ENCODE measurements around the gene UPK3A. TPM values are rescaled to one million over a fixed set of nuclear protein-coding genes. Genes with fewer than 3 reads are reported as not detected.

Gene UPK3A
- polyA plus RNA-seq (2012; ENCODE audit: low read depth, missing spikeins) = not detected

- FAIRE-seq = peak; percentile 57
- TF ChIP-seq POU2F2 (IDR thresholded peaks at IDR 0.05; ENCODE audit: low read depth, low read length) (peak; percentile 66; the same call in 1 of the 2 replicates), POLR2AphosphoS5 (IDR thresholded peaks at IDR 0.05; ENCODE audit: low read depth, low read length) (no peak), SPI1 (IDR thresholded peaks at IDR 0.05; ENCODE audit: low read depth, low read length) (no peak), POLR2A (IDR thresholded peaks at IDR 0.05; ENCODE audit: low read depth, low read length) (no peak), PAX5 (IDR thresholded peaks at IDR 0.05; ENCODE audit: insufficient read depth, low read length, severe bottlenecking) (no peak), TAF1 (IDR thresholded peaks at IDR 0.05; ENCODE audit: low read depth, low read length) (no peak)
- DNase-seq (ENCODE audit: insufficient read length, low spot score) = peak; percentile 41
These were observed at the start of gene UPK3A for GRCh38 chr22:45284705-45285262. Gene UPK3A (plus strand): TSS chr22:45284949. CDS start chr22:45285014, 65 bp downstream.

GRCh38 chr22:45235101-45235777 is 49.5 kb upstream of the UPK3A start:
- TF ChIP-seq SPI1 (IDR thresholded peaks at IDR 0.05; ENCODE audit: low read depth, low read length) (peak; percentile 91), POU2F2 (IDR thresholded peaks at IDR 0.05; ENCODE audit: low read depth, low read length) (peak; percentile 47; the same call in 1 of the 2 replicates), PAX5 (IDR thresholded peaks at IDR 0.05; ENCODE audit: insufficient read depth, low read length, severe bottlenecking) (no peak), TAF1 (IDR thresholded peaks at IDR 0.05; ENCODE audit: low read depth, low read length) (no peak), POLR2A (IDR thresholded peaks at IDR 0.05; ENCODE audit: low read depth, low read length) (peak; percentile 59)
- DNase-seq (ENCODE audit: insufficient read length, low spot score) (peak; percentile 80), FAIRE-seq (peak; percentile 94)

GRCh38 chr22:45235851-45236342 is 48.9 kb upstream of the UPK3A start:
- FAIRE-seq = no peak
- TF ChIP-seq POLR2A (IDR thresholded peaks at IDR 0.05; ENCODE audit: low read depth, low read length) (no peak; the same call in 1 of the 2 replicates), PAX5 (IDR thresholded peaks at IDR 0.05; ENCODE audit: insufficient read depth, low read length, severe bottlenecking) (no peak), POU2F2 (IDR thresholded peaks at IDR 0.05; ENCODE audit: low read depth, low read length) (0 out of 2 replicates have a peak, but pooled peaks have one; percentile 3), SPI1 (IDR thresholded peaks at IDR 0.05; ENCODE audit: low read depth, low read length) (no peak), TAF1 (IDR thresholded peaks at IDR 0.05; ENCODE audit: low read depth, low read length) (no peak), POLR2AphosphoS5 (IDR thresholded peaks at IDR 0.05; ENCODE audit: low read depth, low read length) (no peak)
- DNase-seq (ENCODE audit: insufficient read length, low spot score) = no peak

- DNase-seq (ENCODE audit: insufficient read length, low spot score) (no peak), FAIRE-seq (peak; percentile 66)
- no peak for TF ChIP-seq SPI1 (IDR thresholded peaks at IDR 0.05; ENCODE audit: low read depth, low read length)
- TF ChIP-seq PAX5 (IDR thresholded peaks at IDR 0.05; ENCODE audit: insufficient read depth, low read length, severe bottlenecking) = no peak
- no peak for TF ChIP-seq POU2F2 (IDR thresholded peaks at IDR 0.05; ENCODE audit: low read depth, low read length)
- no peak for TF ChIP-seq POLR2A (IDR thresholded peaks at IDR 0.05; ENCODE audit: low read depth, low read length)
- TF ChIP-seq TAF1 (IDR thresholded peaks at IDR 0.05; ENCODE audit: low read depth, low read length) = no peak
- no peak for TF ChIP-seq POLR2AphosphoS5 (IDR thresholded peaks at IDR 0.05; ENCODE audit: low read depth, low read length)
These were observed 47.4 kb upstream of the UPK3A start for GRCh38 chr22:45237065-45237990.

GRCh38 chr22:45238076-45238956 is 46.4 kb upstream of the UPK3A start:
- FAIRE-seq (no peak), DNase-seq (ENCODE audit: insufficient read length, low spot score) (no peak)
- TF ChIP-seq POLR2AphosphoS5 (IDR thresholded peaks at IDR 0.05; ENCODE audit: low read depth, low read length) (no peak), POLR2A (IDR thresholded peaks at IDR 0.05; ENCODE audit: low read depth, low read length) (no peak), PAX5 (IDR thresholded peaks at IDR 0.05; ENCODE audit: insufficient read depth, low read length, severe bottlenecking) (no peak), POU2F2 (IDR thresholded peaks at IDR 0.05; ENCODE audit: low read depth, low read length) (no peak), TAF1 (IDR thresholded peaks at IDR 0.05; ENCODE audit: low read depth, low read length) (no peak), SPI1 (IDR thresholded peaks at IDR 0.05; ENCODE audit: low read depth, low read length) (no peak)

- TF ChIP-seq SPI1 (IDR thresholded peaks at IDR 0.05; ENCODE audit: low read depth, low read length) (no peak), TAF1 (IDR thresholded peaks at IDR 0.05; ENCODE audit: low read depth, low read length) (no peak), POLR2AphosphoS5 (IDR thresholded peaks at IDR 0.05; ENCODE audit: low read depth, low read length) (no peak), PAX5 (IDR thresholded peaks at IDR 0.05; ENCODE audit: insufficient read depth, low read length, severe bottlenecking) (no peak), POLR2A (IDR thresholded peaks at IDR 0.05; ENCODE audit: low read depth, low read length) (no peak), POU2F2 (IDR thresholded peaks at IDR 0.05; ENCODE audit: low read depth, low read length) (no peak)
- FAIRE-seq = peak; percentile 76
- DNase-seq (ENCODE audit: insufficient read length, low spot score) = no peak
These were observed 45.6 kb upstream of the UPK3A start for GRCh38 chr22:45238957-45239680.

GRCh38 chr22:45239681-45240051 is 45.1 kb upstream of the UPK3A start:
- TF ChIP-seq SPI1 (IDR thresholded peaks at IDR 0.05; ENCODE audit: low read depth, low read length) = no peak
- TF ChIP-seq POLR2AphosphoS5 (IDR thresholded peaks at IDR 0.05; ENCODE audit: low read depth, low read length) = no peak
- no peak for TF ChIP-seq TAF1 (IDR thresholded peaks at IDR 0.05; ENCODE audit: low read depth, low read length)
- TF ChIP-seq PAX5 (IDR thresholded peaks at IDR 0.05; ENCODE audit: insufficient read depth, low read length, severe bottlenecking) = no peak
- TF ChIP-seq POLR2A (IDR thresholded peaks at IDR 0.05; ENCODE audit: low read depth, low read length) = no peak
- TF ChIP-seq POU2F2 (IDR thresholded peaks at IDR 0.05; ENCODE audit: low read depth, low read length) = no peak
- DNase-seq (ENCODE audit: insufficient read length, low spot score) (no peak), FAIRE-seq (no peak)
